Endothelial cell of umbilical vein (primary cell): ENCODE measurements around the gene SUGP2.

Experiments used
- CTCF ChIP-seq, 2 donors: IDR thresholded peaks; 1 replicate in 1 of 2; 2 replicates in 1 of 2; pipeline ENCODE4 v1.5.1; 2011; ENCODE audit warnings: low read length in 2 of 2, mild to moderate bottlenecking in 2 of 2, moderate library complexity in 2 of 2, control low read depth in 1 of 2, inconsistent platforms in 1 of 2, low read depth in 1 of 2; ENCODE audit not compliant: insufficient read depth in 1 of 2; ENCODE audit errors: extremely low read depth in 1 of 2
- EZH2 ChIP-seq: IDR thresholded peaks from 2 replicates; pipeline ENCODE4 v1.6.1; 2012; ENCODE audit warnings: borderline replicate concordance, low read depth, mild to moderate bottlenecking, moderate library complexity, low read length, inconsistent platforms; ENCODE audit not compliant: severe bottlenecking
- GATA2 ChIP-seq: IDR thresholded peaks from 2 replicates; pipeline ENCODE4 v1.7.0; 2011; ENCODE audit warnings: low read depth, mild to moderate bottlenecking, moderate library complexity, mixed read lengths, low read length; ENCODE audit not compliant: insufficient read length, insufficient read depth
- MAX ChIP-seq: IDR thresholded peaks from 2 replicates; pipeline ENCODE4 v1.6.1; 2011; ENCODE audit not compliant: insufficient read depth, insufficient read length
- MYC ChIP-seq: IDR thresholded peaks from one replicate; pipeline ENCODE4 v1.6.1; 2011; ENCODE audit warnings: mild to moderate bottlenecking, low read depth, low read length
- POLR2A ChIP-seq: IDR thresholded peaks from 2 replicates; pipeline ENCODE4 v1.6.1; 2012; ENCODE audit warnings: low read depth, mild to moderate bottlenecking, control low read depth, low read length
- POLR2AphosphoS5 ChIP-seq: IDR thresholded peaks from 2 replicates; pipeline ENCODE4 v1.6.1; 2012; ENCODE audit warnings: low read depth, mild to moderate bottlenecking, control low read depth, low read length, moderate library complexity; ENCODE audit not compliant: insufficient read depth

- no peak for TF ChIP-seq CTCF (IDR thresholded peaks at IDR 0.05; ENCODE audit: extremely low read depth in 1 of 2, insufficient read depth in 1 of 2, low read depth in 1 of 2, low read length in 2 of 2)
- no peak for TF ChIP-seq GATA2
- no peak for TF ChIP-seq POLR2A
- no peak for TF ChIP-seq EZH2
- TF ChIP-seq MYC: no peak
- TF ChIP-seq MAX: no peak
- no peak for TF ChIP-seq POLR2AphosphoS5
Measured at GRCh38 chr19:19064811-19065745, 31.8 kb upstream of the SUGP2 start.
